Natural killer cell (primary cell): ENCODE data around the gene HOXA9. TPM values are rescaled to one million over a fixed set of nuclear protein-coding genes. Genes with fewer than 3 reads are reported as not detected.

ENCODE experiments used
- ATAC-seq, 3 donors: fragments of 150-1000 bp in 2 of 3; fragments of 200-7000 bp in 1 of 3; cut with Tn5 transposase; 1 replicate in 1 of 3; 2 replicates in 2 of 3; pipeline ENCODE4 v1.10.0; 2021; ENCODE audit warnings: mild to moderate bottlenecking in 2 of 3, moderate library complexity in 2 of 3
- DNase-seq, 2 donors: peaks; one replicate each; pipeline versions ENCODE4 v3.0.0 to v3.0.0-alpha.2; 2013 to 2021; ENCODE audit warnings: mixed read lengths in 1 of 2
- H3K27ac ChIP-seq: one replicate; pipeline ENCODE4 v1.5.1; 2013; ENCODE audit warnings: mild to moderate bottlenecking, low read length
- H3K27me3 ChIP-seq: one replicate; pipeline ENCODE4 v1.6.1; 2013; ENCODE audit warnings: low read length; ENCODE audit not compliant: control insufficient read depth, insufficient read depth
- H3K36me3 ChIP-seq: one replicate; pipeline ENCODE4 v1.6.1; 2013; ENCODE audit warnings: low read length; ENCODE audit not compliant: control insufficient read depth, insufficient read depth
- H3K4me1 ChIP-seq: one replicate; pipeline ENCODE4 v1.6.1; 2013; ENCODE audit warnings: low read length; ENCODE audit not compliant: control insufficient read depth, insufficient read depth
- H3K4me3 ChIP-seq: one replicate; pipeline ENCODE4 v1.5.1; 2013; ENCODE audit warnings: low read length
- H3K9me3 ChIP-seq: one replicate; pipeline ENCODE4 v1.6.1; 2013; ENCODE audit warnings: low read length; ENCODE audit not compliant: control insufficient read depth, insufficient read depth
- H3K27ac Mint-ChIP-seq, 2 donors: one replicate each; pipeline ENCODE4 v1.8.0; 2022; ENCODE audit warnings: mild to moderate bottlenecking in 2 of 2, mixed read lengths in 2 of 2, moderate library complexity in 1 of 2
- H3K27me3 Mint-ChIP-seq, 2 donors: one replicate each; pipeline ENCODE4 v1.8.0; 2022; ENCODE audit warnings: low read depth in 2 of 2, mixed read lengths in 2 of 2
- H3K36me3 Mint-ChIP-seq: one replicate; pipeline ENCODE4 v1.8.0; 2022; ENCODE audit warnings: mixed read lengths
- H3K4me1 Mint-ChIP-seq, 2 donors: one replicate each; pipeline ENCODE4 v1.8.0; 2022; ENCODE audit warnings: mixed read lengths in 2 of 2
- H3K4me3 Mint-ChIP-seq: one replicate; pipeline ENCODE4 v1.8.0; 2022; ENCODE audit warnings: mild to moderate bottlenecking, moderate library complexity, mixed read lengths
- H3K9me3 Mint-ChIP-seq, 2 donors: one replicate each; pipeline ENCODE4 v1.8.0; 2022; ENCODE audit warnings: mixed read lengths in 2 of 2
- WGBS: methylation state at CpG from one replicate; pipeline ENCODE4 v1.1.7; 2013; ENCODE audit warnings: missing lambda C conversion rate; ENCODE audit not compliant: insufficient coverage; 5-methylcytosine and 5-hydroxymethylcytosine counted together
- intact Hi-C: fragments of 100-400 bp; cut with micrococcal nuclease; formaldehyde crosslinking; loops from one replicate; pipeline ENCODE4 v1.14.2; 2022
- total RNA-seq, 4 donors: library from RNA; stranded (reverse); fragments of 120-200 nt in 1 of 4; gene quantifications; one replicate each; pipeline versions ENCODE4 v1.2.3 to v1.2.4, GENCODE V29; 2013 to 2022
- TF ChIP-seq, protein P1 (sequence below): fragments of 200-600 bp; IDR thresholded peaks from one replicate; pipeline ENCODE4 v1.8.0; 2022; ENCODE audit warnings: antibody characterized with exemption

Gene HOXA9
- total RNA-seq, 3 donors from 2014 or later (not counting 1 experiment from before 2014, with no cell fraction given) = 0.39 to 4.6 (median 0.42) TPM

DNA sequence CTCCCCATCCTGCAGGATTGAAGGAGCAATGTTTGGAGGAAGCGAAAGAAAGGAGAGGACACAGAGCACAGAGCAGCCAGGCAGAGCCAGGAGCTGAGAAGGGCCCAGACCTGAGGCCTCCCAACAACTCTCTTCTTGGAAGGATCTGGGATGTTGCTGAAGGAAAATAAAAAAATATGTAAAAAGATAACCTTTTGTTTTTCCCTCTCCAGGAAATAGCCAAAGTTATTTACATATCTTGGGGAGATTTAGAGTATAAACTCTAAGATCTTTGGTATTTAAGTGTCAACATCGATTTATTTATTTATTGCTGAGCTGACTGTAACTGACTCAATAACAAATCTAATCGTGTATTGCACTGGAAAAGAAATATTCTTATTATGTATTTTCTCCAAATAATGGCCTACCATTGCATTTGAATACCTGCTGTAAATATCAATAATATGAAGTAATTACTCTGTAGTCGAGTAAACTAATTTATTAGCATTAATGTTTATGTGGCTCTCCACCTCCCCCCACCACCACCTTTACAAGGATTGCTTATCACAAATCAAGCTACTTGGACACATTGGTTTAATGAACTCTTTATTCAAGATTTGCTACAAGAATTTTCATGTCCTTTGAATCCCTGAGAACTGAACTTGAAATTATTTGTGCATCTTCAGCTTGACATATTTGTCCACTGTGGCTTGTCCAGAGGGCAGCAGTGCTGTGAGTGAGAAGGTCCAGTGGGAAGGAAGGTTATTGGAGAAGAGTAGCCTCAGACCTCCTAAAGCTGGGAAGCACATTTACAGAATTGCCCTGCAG is 21.5 kb upstream of the HOXA9 start:
- Mint-ChIP-seq H3K9me3 (no peaks in the 10 kb centered on the region), H3K4me3 (peak overlapping the region; percentile 81), H3K36me3 (no peaks in the 10 kb centered on the region), H3K27ac (no peak overlapping the region), H3K4me1 (peaks cover 45 to 58% of the 10 kb centered on the region in 2 donors), H3K27me3 (peaks cover 82 to 85% of the 10 kb centered on the region in 2 donors)
- intact Hi-C loops = loop anchor here (2.0 to 5.0 kb wide), 2 partner anchors 14 to 35 kb away; partner anchors contain the start of gene HOXA3
- no peaks in the 10 kb centered on the region for H3K9me3 ChIP-seq
- H3K4me3 ChIP-seq = no peak overlapping the region
- no peaks in the 10 kb centered on the region for H3K36me3 ChIP-seq
- peaks cover 96% of the 10 kb centered on the region for H3K27me3 ChIP-seq
- TF ChIP-seq, protein P1, sequence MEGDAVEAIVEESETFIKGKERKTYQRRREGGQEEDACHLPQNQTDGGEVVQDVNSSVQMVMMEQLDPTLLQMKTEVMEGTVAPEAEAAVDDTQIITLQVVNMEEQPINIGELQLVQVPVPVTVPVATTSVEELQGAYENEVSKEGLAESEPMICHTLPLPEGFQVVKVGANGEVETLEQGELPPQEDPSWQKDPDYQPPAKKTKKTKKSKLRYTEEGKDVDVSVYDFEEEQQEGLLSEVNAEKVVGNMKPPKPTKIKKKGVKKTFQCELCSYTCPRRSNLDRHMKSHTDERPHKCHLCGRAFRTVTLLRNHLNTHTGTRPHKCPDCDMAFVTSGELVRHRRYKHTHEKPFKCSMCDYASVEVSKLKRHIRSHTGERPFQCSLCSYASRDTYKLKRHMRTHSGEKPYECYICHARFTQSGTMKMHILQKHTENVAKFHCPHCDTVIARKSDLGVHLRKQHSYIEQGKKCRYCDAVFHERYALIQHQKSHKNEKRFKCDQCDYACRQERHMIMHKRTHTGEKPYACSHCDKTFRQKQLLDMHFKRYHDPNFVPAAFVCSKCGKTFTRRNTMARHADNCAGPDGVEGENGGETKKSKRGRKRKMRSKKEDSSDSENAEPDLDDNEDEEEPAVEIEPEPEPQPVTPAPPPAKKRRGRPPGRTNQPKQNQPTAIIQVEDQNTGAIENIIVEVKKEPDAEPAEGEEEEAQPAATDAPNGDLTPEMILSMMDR = no peak
- DNase-seq (no peak), ATAC-seq (no peak)
- no peak overlapping the region for H3K27ac ChIP-seq
- H3K4me1 ChIP-seq = peaks cover 59% of the 10 kb centered on the region
- WGBS = 63% methylated on average over 1 of the region's 4 CpGs

DNA sequence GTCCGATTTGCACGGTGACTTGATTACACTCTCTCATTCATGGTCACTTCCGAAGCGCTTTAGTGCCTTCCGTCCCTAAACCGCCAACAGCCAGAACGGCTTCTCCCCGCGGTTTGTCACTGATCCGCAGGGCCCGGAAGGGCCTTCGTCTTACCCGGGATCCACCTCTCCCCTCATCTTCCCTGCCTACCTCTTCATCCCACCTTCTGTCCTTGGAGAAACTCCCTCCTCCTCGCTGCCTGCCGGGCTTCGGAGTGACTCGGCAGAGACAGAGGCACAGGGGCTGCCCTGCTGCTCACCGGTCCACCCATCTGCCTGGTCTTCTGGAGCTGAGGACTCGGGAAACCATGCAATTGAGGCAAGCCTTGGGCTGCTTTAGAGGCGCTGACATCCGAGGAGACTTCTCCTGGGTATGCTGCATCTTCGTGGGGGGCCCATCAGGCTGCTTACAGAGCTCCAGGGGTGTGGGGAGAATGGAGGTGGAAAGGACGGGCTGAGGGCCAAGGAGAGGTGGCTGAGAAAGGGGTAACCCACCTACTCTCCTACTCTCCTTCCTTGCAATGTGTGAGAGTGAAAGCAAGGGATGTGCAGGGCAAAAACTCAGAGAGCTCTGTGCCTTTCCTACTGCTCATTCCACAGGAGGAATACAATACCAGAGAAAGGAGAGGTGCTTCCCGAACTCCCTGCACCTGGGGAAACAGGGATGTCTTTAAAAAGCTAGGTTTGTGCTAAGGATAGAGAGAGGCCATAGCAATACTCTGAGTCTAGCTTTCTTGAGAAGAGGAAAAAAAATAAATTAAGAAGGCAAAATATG is 20.7 kb upstream of the HOXA9 start:
- peaks cover 56% of the 10 kb centered on the region for H3K4me1 ChIP-seq
- 9% methylated on average over 23 of the region's 24 CpGs for WGBS
- H3K36me3 Mint-ChIP-seq = no peaks in the 10 kb centered on the region
- peaks cover 44 to 58% of the 10 kb centered on the region in 2 donors for H3K4me1 Mint-ChIP-seq
- H3K9me3 ChIP-seq = no peaks in the 10 kb centered on the region
- peak; percentile 15 to 25 for DNase-seq
- H3K27me3 ChIP-seq = peaks cover 90% of the 10 kb centered on the region
- no peak overlapping the region for H3K27ac ChIP-seq
- H3K4me3 Mint-ChIP-seq = peak overlapping the region; percentile 81
- no peak for ATAC-seq
- intact Hi-C loops = loop anchor here (2.0 to 5.0 kb wide), 3 partner anchors 13 to 34 kb away; partner anchors contain the start of genes HOXA3 and HOXA9
- TF ChIP-seq, protein P1 = no peak
- no peaks in the 10 kb centered on the region for H3K9me3 Mint-ChIP-seq
- no peaks in the 10 kb centered on the region for H3K36me3 ChIP-seq
- peak overlapping the region; percentile 8 to 29 for H3K27ac Mint-ChIP-seq
- no peak overlapping the region for H3K4me3 ChIP-seq
- peaks cover 80 to 85% of the 10 kb centered on the region in 2 donors for H3K27me3 Mint-ChIP-seq

DNA sequence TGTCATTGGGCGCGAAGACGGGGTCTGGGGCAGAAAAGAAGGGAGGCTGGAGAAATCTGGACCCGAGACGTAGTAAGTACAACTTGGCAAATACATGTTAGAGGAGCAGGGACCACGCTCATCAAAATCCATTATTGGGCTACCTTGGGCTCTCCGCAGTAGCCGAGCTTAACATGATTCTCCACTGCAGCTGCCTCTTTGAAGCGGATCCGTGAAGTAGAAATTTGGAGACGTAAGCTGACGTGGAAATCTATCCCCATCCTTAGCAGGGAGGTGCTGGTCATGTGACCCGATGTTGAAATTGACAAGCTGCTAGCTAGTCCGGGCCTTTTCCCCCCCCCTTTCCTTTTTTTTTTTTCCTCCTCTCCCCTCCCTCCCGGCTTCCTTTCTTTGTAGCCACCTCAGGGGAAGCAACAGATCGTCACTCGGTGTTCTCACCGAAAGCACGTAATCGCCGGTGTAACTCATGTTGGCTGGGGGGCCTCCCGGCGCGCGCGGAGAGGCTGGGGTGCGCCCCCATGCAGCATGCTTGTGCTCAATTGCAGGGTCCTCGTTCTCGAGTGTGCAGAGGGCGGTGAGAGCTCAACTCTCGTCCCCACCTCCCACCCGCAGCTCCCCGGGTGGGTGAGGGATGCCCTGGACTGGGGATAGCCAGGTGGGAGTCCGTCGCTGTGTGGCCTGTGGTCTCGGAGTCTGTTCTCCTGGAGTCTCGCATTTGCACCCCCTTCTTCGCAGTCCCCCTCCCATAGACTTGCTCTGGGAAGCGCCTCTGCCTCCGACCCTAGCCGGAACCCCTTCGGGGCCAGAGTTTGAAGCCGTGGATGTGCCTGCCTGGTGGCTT is 19.9 kb upstream of the HOXA9 start, which contains the start of gene HOXA11:
TSS of gene HOXA11 (minus strand) at position 220 of the 841 bp plus-strand sequence. CDS start at position 132, 88 bp downstream.
- peaks cover 56% of the 10 kb centered on the region for H3K4me1 ChIP-seq
- no peak within 1 kb of the TSS for H3K27ac ChIP-seq
- H3K9me3 Mint-ChIP-seq = no peaks in the 10 kb centered on the region
- H3K9me3 ChIP-seq = no peaks in the 10 kb centered on the region
- TF ChIP-seq, protein P1 = no peak
- peak within 1 kb of the TSS; percentile 81 for H3K4me3 Mint-ChIP-seq
- intact Hi-C loops = loop anchor here (2.0 to 5.0 kb wide), 2 partner anchors 20 to 33 kb away; partner anchors contain the start of genes HOXA3 and HOXA9
- H3K4me3 ChIP-seq = peak within 1 kb of the TSS; percentile 30
- peak; percentile 16 to 53 for DNase-seq
- peaks cover 44 to 58% of the 10 kb centered on the region in 2 donors for H3K4me1 Mint-ChIP-seq
- peaks cover 90% of the 10 kb centered on the region for H3K27me3 ChIP-seq
- ATAC-seq = peak in 2 of 3 donors; percentile 16 to 24
- H3K27me3 Mint-ChIP-seq = peaks cover 74 to 82% of the 10 kb centered on the region in 2 donors
- WGBS = 6% methylated on average over 43 of the region's 43 CpGs
- peak within 1 kb of the TSS; percentile 31 to 58 for H3K27ac Mint-ChIP-seq
- no peaks in the 10 kb centered on the region for H3K36me3 ChIP-seq
- no peaks in the 10 kb centered on the region for H3K36me3 Mint-ChIP-seq
